ENCODE data around the gene CNOT11.
"Not testable (repeated sequence)": the region's sequence is repeated elsewhere in the genome, so short reads cannot be mapped to it uniquely, and the experiment has no call there.

CNOT11 gene

DNA sequence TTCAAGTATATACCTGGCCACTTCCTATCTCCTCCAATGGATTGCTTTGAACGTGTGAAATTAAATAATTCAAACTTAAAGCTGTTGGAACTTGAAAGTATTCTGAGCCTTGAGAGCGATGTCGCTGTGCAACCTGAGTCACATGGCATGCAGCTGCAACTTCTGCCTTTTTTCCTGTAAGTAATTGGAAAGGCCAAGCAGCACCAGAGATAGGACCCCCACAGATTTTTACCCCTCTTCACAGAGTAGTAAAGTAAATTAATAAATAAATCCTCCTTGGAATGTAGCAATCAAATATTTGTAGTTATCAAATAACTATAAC, 59.0 kb downstream of the CNOT11 start:
- DNase-seq: no peak

GRCh38 chr2:101316568-101316967, 63.9 kb downstream of the CNOT11 start:
- not testable (repeated sequence) for DNase-seq

Measured in activated CD4-positive, CD25-positive, alpha-beta regulatory T cell treated with anti-CD3 and anti-CD28 coated beads, Interleukin-2, amount 50 U/mL, for 72 hours (primary cell).